NCI-H2227 (cell line): ENCODE data around the gene MAST3.
A peak's percentile ranks its signal among the peaks of the same experiment; 100 is the strongest.
"Not testable (repeated sequence)": the region's sequence is repeated elsewhere in the genome, so short reads cannot be mapped to it uniquely, and the experiment has no call there.

ENCODE experiments used
- DNase-seq: peaks from one replicate; lab custom pipeline; 2025; ENCODE audit not compliant: unreplicated experiment; lab: John Stamatoyannopoulos, UW

MAST3 gene

GRCh38 chr19:18085702-18086457 is 11.7 kb upstream of the MAST3 start:
- DNase-seq: no peak

DNA sequence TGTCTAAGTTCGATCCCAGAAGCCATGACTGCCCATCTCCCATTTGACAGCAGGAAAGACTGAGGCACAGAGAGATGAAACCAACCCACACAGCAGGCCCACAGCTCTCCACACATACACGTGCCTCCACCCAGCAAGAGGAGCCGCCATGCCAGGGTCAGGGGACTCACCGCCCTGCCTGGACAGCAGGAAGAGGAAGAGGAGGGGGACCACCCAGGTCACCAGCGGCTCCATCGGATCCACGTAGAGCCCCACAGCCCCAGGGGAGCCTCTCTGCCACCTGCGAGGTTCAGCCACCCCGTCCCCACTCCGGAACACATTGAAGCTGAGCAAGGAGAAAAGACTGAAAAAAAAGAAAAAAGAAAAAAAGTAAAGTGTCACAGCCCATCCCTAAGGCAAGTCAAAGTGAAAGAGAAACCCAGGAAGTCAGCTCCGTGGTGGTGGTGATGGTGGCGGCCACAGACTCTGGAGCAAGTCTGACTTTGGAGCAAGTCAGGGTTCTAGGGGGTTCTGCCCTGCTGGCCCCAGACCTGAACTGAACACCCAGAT is 10.9 kb upstream of the MAST3 start, which contains the start of gene IL12RB1:
IL12RB1 (minus strand) TSS at position 345 of the 549 bp plus-strand sequence; CDS start at position 234, 111 bp downstream.
- no peak for DNase-seq

- DNase-seq: not testable (repeated sequence)
Observed at GRCh38 chr19:18089096-18089541, 8.5 kb upstream of the MAST3 start.

GRCh38 chr19:18089726-18090125 is 7.9 kb upstream of the MAST3 start:
- no peak for DNase-seq

DNA sequence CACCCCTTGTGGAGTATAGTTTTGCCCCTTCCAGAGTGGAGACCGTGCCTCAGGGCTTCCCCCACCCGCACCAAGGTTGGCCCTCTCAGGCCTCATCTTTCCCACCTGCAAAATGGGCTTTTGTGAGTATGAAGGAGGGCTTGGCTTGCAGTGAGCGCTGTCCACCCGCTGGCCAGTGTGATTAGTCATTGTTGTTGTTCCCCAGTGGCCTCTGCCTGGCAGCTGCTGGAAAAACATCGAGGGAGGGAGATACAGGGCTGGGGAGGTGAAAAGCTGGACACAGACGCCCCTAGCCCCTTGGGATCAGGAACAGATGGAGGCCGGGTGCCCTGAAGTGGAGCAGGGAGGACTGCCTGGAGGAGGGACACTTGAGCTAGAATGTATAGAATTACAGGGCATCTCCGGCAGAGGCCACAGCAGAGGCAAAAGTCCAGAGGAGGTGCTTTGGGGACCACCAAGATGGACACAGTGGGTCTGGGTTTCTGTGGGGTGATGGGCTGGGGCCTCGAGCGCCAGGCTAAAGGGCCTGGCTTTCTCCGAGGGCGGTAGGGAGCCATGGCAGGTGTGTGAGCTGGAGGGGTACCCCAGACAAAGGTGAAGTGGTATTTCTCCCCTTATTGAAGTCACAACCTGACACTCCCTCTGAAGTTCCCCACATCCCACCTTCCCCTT is 6.9 kb upstream of the MAST3 start:
- DNase-seq: no peak

- DNase-seq: no peak
Observed at GRCh38 chr19:18091217-18091608, 6.4 kb upstream of the MAST3 start.

- peak; percentile 14 for DNase-seq
Observed at GRCh38 chr19:18093439-18094161, 4.0 kb upstream of the MAST3 start.

DNA sequence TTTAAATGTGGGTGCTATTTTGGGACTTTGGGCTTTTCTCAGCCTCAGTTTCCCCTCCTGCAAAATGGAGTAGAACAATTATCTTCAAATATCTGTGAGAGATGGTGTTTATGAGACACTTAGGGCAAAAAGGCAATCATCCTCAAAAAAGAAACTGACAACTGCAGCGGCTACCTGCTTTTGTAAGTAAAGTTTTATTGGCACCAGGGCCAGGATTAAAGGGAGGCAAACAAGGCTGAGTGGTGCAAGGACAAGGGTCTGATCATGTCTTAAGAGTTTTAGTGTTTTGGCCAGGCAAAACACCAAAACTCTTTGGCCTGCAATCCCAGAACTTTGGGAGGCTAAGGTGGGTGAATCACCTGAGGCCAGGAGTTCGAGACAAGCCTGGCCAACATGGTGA is 1.3 kb upstream of the MAST3 start:
- no peak for DNase-seq

DNA sequence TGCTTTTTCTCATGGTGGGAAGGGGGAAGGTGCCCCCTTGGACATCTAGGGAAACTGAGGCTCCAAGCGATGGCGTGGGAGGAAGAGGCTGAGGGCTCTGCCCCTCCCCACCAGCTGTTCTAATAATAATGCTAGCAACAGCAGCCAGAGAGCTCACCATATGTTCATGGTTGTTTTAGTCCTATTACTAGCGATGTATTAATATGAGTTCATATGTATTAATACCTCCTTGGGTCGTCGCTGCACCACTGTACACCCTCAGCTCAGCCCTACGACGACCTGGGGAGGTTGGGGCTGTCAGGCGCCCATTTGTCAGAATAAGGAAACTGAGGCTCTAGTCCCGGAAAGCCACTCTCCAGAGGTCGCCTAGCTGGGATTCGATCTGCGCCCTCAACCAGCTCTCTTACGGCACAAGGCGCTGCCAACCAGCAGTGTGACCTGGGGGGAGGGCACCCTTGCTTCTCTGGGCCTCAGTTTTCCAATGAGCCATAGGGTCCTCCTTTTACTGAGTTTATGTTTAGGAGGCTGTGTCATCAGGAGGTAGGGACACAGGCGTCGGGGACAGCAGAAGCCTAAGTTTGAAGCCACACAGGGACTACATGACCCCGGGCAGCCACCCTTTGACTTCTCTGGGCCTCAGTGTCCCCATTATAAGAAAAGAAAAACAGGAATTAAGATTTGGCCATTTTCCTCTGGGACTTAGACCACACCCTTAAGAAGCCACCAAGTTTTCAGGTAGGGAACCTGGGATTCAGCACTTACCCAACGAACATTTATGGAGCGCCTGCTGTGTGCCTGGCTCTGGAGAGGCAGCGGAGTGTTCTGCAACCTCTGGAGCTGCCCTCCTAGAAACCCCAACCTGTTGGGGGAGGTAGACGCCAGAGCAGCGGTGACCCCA is 664 bp downstream of the MAST3 start:
- no peak for DNase-seq

DNA sequence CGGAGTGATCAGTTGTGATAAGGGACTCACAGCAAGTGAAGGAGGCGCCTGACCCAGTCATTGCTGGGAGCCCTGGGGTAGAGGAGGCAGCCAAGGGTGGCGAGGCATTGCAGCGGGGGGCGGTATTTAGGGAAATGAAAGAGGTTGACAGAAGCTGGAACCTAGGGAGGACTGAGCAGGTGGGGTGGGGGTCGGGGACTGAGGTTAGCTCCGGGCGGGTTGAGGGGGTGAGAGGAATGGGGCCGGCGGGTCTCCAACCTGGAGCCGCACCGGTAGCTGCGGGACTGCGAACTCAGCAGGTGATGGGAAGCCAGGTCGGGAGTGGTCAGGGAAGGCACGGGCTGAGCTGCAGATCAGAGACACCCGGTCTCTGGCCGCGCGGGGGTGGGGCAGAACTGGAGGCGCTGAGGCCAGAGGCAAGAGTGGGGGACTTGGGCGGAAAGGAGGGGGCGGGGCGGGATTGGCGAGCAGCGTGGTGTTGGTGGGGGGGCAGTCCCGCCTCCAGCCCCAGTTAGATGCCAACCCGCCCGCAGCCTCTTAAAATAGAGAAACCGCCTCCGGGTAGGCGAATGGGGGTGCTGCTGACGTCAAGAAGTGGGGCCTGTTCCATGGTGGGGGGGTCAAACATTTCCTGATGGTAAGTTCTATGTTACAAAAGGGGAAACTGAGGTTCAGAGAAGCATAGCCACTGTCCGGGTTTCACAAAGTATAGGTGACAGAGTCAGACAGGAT is 1.5 kb downstream of the MAST3 start:
- DNase-seq: no peak

DNA sequence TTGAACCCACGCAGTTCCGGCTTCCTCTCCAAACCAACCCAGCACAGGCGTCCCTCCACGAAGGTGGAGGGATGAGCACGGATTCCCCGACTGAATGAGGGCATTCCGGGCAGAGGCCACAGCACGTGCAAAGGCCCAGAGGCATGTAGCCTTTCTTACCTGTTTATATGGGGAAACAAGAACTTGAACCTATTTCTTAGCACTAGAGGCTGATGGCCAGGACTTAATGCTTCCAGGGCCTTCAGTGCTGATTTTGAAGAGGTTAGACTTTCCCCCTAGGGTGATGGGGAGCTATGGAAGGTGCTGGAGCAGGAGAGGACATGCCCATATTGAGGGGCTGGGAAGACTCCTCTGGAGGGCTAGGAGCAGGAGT is 2.0 kb downstream of the MAST3 start:
- no peak for DNase-seq

- DNase-seq: peak; percentile 23
Observed at GRCh38 chr19:18100710-18101109, 3.1 kb downstream of the MAST3 start.

- DNase-seq: no peak
Observed at GRCh38 chr19:18101268-18101667, 3.7 kb downstream of the MAST3 start.

- DNase-seq: no peak
Observed at GRCh38 chr19:18102916-18103542, 5.5 kb downstream of the MAST3 start.

DNA sequence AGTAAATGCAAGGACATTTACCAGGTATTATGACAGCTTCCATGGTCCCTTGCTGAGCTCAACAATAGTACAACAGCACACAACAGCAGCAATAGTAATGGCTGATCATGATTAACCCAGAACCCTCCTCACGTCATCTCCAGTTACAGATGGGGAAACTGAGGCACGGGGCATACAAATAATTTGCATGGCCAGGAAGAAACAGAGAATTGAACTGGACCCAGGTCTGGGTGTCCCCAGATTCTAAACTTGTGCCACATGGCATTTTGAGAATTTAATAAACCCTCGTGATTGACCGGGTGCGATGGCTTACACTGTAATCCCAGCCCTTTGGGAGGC is 7.2 kb downstream of the MAST3 start:
- DNase-seq: no peak

DNA sequence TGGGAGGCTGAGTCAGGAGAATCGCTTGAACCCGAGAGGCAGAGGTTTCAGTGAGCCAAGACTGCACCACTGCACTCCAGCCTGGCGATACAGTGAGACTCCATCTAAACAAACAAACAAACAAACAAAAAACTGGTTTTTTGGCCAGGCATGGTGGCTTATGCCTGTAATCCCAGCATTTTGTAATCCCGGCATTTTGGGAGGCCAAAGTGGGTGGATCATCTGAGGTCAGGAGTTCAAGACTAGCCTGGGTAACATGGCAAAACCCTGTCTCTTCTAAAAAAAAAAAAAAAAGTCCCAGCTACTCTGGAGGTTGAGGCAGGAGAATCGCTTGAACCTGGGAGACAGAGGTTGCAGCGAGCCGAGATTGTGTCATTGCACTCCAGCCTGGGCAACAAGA is 7.7 kb downstream of the MAST3 start:
- DNase-seq: not testable (repeated sequence)

- DNase-seq: no peak
Observed at GRCh38 chr19:18107235-18107634, 9.7 kb downstream of the MAST3 start.

DNA sequence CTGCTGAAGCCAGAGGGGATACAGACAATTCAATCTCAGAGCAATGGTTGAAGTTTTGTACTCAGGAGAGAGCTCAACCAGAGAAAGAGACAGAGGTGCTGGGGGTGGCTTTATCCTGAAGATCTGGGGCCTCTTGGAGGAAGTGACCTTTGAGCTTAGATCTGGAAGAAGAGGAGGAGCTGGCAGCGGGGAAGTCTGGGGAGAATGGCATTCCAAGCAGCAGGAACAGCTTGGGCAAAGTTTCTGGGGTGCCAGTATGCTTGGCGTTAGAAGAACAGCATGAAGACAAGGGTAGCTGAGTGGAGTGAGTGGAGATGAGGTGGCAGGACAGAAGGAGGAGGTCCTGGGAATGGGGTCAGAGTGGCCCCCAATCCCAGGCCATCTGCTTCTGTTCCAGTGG is 11.3 kb downstream of the MAST3 start:
- DNase-seq: no peak

- no peak for DNase-seq
Observed at GRCh38 chr19:18109341-18109732, 11.8 kb downstream of the MAST3 start.
